A172 (cell line): ENCODE data around the gene MGAT5. TPM values are rescaled to one million over a fixed set of nuclear protein-coding genes. Genes with fewer than 3 reads are reported as not detected.

Source experiments
- DNase-seq: peaks from one replicate; pipeline ENCODE4 v3.0.0-alpha.2; 2015; ENCODE audit warnings: low spot score
- total RNA-seq: library from RNA; depleted of rRNA; stranded (reverse); fragments of >200 nt; shearing (Covaris generic); gene quantifications from 2 replicates; pipeline ENCODE4 v1.2.3, GENCODE V29; 2014

MGAT5 gene
- total RNA-seq, 1 experiment from 2014 or later: 31.8 TPM

GRCh38 chr2:134254824-134255223 is 952 bp downstream of the MGAT5 start:
- DNase-seq: no peak

- DNase-seq: no peak
These were observed 3.1 kb downstream of the MGAT5 start for GRCh38 chr2:134256956-134257355.

GRCh38 chr2:134257509-134257908 is 3.6 kb downstream of the MGAT5 start:
- DNase-seq: no peak

GRCh38 chr2:134257965-134258683 is 4.3 kb downstream of the MGAT5 start:
- DNase-seq: no peak

GRCh38 chr2:134258684-134259388 is 5.0 kb downstream of the MGAT5 start:
- DNase-seq: no peak

- no peak for DNase-seq
These were observed 5.7 kb downstream of the MGAT5 start for GRCh38 chr2:134259571-134259970.

- DNase-seq: no peak
These were observed 6.1 kb downstream of the MGAT5 start for GRCh38 chr2:134259994-134260393.

GRCh38 chr2:134260713-134261112 is 6.8 kb downstream of the MGAT5 start:
- DNase-seq: peak; percentile 67

- no peak for DNase-seq
These were observed 7.7 kb downstream of the MGAT5 start for GRCh38 chr2:134261398-134262131.

- no peak for DNase-seq
These were observed 8.8 kb downstream of the MGAT5 start for GRCh38 chr2:134262684-134263083.

GRCh38 chr2:134268265-134268664 is 14.4 kb downstream of the MGAT5 start:
- peak; percentile 35 for DNase-seq

GRCh38 chr2:134269230-134269629 is 15.4 kb downstream of the MGAT5 start:
- DNase-seq: no peak

GRCh38 chr2:134269972-134270735 is 16.3 kb downstream of the MGAT5 start:
- DNase-seq: no peak

- no peak for DNase-seq
These were observed 17.9 kb downstream of the MGAT5 start for GRCh38 chr2:134271758-134272157.

- no peak for DNase-seq
These were observed 18.9 kb downstream of the MGAT5 start for GRCh38 chr2:134272806-134273205.

- DNase-seq: no peak
These were observed 19.5 kb downstream of the MGAT5 start for GRCh38 chr2:134273256-134273983.

- no peak for DNase-seq
These were observed 20.2 kb downstream of the MGAT5 start for GRCh38 chr2:134274121-134274520.

- DNase-seq: no peak
These were observed 21.4 kb downstream of the MGAT5 start for GRCh38 chr2:134275058-134275862.

GRCh38 chr2:134276381-134277172 is 22.7 kb downstream of the MGAT5 start:
- DNase-seq: peak; percentile 37

- no peak for DNase-seq
These were observed 23.4 kb downstream of the MGAT5 start for GRCh38 chr2:134277223-134277622.
